GM18505 (cell line): ENCODE results near the gene FAM171A1.

Source experiments
- ATAC-seq: cut with Tn5 transposase; IDR thresholded peaks from one replicate; pipeline ENCODE4 v1.9.1; 2021; ENCODE audit not compliant: unreplicated experiment
- POLR2A ChIP-seq: IDR thresholded peaks from 4 replicates; pipeline ENCODE4 v1.6.1; 2011; ENCODE audit warnings: borderline replicate concordance; ENCODE audit not compliant: insufficient read depth, insufficient read length; ENCODE audit errors: extremely low read depth

The FAM171A1 gene

GRCh38 chr10:15166325-15166724 is 204.8 kb downstream of the FAM171A1 start:
- TF ChIP-seq POLR2A = no peak
- no peak for ATAC-seq

GRCh38 chr10:15163253-15163828 is 207.7 kb downstream of the FAM171A1 start:
- no peak for TF ChIP-seq POLR2A

More at GRCh38 chr10:15163253-15163828, 207.7 kb downstream of the FAM171A1 start:
- ATAC-seq = no peak
